Measurements from ENCODE around the gene SLX4IP.

Gene SLX4IP

DNA sequence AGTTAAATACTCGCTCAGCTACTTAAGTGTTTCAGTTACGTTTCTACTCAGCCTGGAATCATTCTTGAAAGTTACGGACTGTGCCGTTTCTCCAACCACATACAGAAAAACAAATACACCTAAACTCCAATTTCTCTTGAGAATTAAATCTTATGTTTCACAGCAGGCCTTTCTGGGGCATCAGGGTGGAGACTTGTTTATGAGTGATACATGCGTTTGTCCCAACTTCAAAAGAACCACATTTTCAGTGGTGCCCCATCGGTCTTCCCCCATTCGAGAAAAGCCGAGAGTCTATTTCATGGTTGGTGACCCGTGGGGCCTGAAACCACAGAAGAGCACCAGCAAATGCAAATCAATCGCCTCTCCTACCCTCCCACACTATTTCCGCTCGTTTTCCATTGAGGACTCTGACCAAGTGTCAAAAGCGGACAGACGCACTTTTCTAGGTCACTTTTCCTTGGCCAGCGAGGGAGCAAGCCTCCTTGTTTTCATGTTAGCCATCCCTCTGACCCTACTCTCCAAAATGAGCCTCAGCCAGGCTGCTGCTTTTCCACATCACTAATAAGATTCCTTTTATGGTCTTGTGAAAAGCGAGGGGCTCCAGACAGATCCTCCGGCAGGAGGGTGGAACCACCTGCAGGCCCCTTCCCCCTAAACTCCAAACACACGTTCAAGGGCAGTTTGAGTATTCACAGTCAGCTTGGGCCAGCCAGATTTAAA, 235.6 kb downstream of the SLX4IP start:
- no peak for DNase-seq

DNA sequence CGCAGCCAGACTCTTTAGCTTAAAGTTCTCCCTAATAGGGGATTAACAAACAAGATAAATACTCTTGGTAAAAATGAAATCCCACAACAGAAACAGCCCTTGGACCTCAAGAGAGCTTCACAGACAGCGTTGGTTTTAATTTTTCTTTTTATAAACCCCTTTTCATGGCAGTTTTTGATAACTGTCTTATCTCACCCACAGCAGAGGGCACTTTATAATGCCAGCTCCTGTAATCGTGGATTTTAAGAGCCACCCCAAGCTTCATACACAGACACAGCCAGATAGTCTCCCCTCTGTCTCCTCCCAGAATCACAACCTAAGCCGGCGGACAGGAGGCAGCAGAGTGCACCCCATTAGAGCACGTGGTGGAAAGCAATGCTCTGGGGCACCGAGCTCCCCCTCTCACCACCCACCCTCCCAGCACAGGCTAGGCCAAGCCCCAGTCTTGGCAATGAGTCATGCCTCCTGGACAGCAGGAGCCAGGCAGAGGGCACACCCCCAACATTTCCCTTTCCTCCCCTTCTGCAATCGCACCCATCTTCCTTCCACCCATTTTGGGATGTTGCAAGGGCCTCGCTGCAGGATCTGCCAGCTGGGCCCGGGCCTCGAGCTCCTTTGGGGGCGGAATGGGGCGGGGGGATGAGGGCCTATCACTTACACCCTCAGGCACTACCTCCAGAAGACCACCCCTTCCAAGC, 236.3 kb downstream of the SLX4IP start:
- peak; percentile 25 for DNase-seq

DNA sequence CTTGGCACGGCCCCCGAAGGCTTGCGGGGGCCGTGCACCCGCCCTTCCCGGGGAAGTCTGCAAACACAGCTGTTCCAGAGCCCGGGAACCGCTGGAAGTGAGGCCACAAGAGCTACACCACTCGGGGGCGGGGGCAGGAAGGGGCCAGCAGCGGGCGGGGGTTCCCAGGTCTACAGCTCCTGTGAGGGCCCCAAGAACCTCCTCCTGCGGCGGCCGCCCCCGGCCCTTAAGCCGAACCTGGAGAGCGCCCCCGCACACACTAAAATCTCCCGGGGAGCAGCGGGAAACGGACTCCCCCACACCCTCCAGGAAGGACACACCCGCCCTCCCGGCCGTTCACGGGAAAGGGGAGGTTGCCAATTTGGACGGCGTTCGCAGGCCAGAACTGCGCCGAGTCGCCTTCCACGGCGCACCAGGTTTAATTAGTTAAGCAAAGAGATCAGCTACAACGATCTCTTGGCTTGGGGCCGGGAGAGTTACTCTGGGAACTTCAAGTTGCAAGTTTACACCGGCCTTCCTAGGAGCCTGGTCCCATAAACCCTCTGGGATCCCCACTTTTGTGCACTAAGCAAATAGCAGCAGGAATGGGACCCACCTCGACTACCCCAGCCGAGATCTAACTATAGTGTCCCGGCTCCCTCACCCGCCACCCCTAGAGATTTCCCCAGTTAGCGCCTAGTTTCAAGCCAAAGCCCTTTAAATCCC, 237.0 kb downstream of the SLX4IP start:
- DNase-seq, result no peak

DNA sequence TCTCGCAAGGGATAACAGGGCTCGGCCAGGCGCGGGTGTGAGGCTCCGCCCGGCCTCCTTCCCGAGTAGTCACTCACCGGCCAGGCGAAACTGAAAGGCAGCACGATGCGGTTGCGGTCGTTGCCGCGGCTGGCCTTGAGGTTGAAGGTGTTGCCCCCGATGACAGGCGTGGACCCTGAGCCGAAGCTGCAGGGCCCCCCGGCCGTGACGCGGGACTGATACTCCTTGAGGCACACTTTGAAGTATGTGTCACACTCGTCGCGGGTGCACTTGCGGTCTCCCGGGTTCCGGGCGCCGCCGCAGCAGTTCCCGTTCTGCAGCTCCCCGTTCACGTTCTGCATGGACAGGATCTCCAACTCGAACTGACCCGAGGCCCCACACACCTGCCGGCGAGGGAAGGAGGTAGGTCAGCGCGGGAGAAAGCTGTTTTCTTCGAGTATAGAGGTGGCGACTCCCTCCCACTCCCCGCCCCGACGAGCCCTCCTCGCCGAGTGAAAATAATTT, 237.6 kb downstream of the SLX4IP start:
- DNase-seq, result peak; percentile 21

DNA sequence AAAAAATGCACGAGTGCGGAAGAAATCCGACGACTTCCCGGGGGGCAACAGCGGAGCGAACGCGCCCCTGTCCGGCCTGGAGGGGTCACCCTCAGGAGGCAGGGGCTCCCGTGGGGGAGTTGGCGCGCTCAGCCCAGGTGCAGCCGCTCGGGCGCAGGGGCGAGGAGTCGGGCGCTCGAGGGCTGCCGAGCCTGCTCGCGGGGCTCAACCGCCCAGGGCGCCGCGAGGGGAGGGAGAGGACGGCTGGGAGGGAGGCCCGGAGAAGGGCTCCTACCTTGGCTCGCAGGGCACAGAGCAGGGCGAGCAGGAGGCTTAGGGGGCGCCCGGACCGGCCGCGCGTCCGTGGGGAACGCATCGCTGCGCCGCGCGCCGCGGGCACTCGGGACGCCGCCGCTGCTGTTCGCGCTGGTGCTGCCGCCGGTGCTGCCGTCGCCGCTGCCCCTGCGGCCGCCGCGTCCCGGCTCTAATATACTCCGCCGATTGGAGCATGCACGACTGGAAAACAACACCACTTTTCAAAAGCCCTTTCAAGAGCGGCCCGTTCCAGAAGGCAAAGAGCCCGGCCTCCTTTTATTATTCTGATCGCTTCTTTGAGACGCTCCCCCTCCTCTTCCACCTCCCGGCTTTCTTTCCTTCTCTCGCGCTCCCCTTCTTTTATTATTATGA, 238.2 kb downstream of the SLX4IP start:
- DNase-seq, result no peak

DNA sequence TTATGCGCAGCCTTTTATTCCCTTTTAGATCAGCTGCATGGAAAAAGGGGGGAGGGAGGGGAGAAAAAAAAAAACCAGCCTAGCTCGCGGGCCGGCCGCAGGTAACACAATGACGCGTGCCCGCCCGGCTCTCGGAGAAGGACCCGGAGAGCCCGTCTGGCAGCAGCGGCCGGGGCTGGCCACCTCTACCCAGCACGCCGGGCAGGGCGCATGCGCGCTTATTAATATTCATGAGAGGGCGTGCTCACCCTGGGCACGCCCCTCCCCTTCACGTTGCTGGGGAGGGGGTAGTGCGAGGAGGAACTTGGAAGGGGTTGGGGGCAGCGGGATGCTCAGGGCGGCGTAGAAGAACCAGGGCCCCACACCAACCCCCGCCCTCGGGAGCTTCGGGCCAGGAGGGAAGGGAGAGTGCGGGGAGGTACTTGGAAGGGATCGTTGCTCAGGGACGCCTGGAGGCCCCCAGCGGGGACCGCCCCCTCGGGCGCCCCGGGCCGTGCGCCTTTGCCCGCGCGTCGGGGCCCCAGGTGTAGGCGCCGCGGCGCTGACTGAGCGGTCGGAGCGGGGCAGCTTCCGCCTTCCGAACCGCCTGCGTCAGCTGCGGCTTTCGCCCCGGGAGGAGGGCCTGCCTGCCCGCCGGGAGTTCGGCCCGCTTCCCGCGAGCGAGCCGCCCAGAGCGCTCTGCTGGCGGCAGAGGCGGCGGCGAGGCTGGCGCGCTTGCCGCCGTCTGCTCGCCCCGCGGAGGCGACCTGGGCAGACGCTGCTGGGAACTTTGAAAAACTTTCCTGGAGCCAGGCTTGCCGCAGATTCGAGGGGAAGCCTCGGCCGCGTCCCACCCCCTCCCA, 239.0 kb downstream of the SLX4IP start, which contains the start of gene JAG1:
Gene JAG1 (minus strand): TSS at position 158 of the 842 bp plus-strand sequence. CDS start 469 bp downstream, outside the sequence.
- peak; percentile 45 for DNase-seq

DNA sequence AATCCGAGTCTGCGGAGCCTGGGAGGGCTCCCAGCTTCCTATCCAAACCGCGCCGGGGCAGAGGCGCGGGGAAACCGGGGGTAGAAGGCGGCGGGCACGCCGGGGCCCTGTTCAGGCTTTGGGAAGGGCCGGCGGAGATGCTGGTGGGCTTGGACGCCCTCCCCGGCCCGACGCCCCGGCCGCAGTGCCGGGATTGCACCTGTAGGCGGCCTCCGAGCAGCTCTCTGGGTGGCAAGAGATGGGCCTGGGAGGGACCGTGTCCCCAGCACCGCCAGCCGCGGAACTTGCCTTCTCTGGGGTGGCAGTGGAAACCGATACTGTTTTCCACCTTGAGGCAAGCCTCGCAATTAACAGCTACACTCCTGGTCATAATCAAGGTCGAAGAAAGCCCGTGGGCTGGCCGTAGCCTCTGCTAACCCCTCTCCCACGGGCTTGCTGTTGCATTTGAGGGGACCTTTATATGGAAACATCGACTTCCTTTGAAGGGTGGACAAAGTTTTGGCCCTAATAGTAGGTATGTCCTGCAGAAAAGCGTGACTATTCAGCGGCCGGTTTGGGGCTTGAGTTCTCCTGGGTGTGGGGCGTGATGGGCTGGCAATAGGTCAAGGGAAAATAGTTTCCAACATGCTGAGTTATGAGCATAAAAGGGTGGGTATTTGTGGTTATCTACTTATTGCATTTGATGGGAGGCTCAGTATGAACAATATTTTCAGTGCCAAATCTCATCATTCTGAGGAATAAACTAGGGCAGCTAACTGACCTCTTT, 239.8 kb downstream of the SLX4IP start:
- DNase-seq, result peak; percentile 24

DNA sequence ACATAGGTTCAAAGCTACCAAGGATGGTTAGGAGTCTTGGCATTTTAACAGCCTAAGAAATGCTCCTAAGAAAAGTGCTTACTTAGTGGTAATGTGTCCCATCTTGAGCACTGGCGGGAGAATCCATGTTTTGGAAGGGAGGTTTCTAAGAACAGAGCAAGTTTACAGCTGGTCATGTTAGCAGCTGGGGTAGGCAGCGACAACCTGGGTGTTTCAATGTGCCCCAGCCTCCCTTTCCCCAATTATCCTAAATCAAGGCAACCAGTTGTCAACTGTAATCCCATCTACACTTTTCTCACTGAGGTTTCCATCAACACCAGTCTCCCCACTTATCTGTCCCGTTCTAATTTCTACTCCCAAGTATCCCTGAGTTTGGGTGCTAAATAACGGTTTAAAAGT, 240.3 kb downstream of the SLX4IP start:
- DNase-seq, result no peak

DNA sequence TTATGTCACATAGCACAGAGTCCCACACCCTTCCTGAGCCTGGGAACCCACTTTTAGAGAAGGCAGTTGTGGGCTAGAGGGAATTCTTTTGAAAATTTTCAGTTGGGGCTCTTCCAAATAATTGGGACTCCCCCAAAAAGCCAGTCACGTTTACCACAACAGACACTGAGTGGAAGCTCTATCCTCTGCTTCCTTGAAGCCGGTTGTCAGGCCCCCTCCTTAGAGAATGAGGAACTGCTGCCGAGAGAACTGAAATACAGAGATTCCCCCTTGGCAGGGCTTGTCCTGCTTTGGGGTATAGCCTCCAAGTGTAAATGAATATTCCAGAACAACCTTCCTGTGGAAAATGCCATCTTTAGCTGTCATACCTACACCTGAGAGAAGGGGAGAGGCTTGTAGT, 241.4 kb downstream of the SLX4IP start:
- DNase-seq, result peak; percentile 3
